ENCODE results near the gene BMP5. TPM values are rescaled to one million over a fixed set of nuclear protein-coding genes. Genes with fewer than 3 reads are reported as not detected.

The BMP5 gene
- polyA plus RNA-seq, 3 donors = not detected

DNA sequence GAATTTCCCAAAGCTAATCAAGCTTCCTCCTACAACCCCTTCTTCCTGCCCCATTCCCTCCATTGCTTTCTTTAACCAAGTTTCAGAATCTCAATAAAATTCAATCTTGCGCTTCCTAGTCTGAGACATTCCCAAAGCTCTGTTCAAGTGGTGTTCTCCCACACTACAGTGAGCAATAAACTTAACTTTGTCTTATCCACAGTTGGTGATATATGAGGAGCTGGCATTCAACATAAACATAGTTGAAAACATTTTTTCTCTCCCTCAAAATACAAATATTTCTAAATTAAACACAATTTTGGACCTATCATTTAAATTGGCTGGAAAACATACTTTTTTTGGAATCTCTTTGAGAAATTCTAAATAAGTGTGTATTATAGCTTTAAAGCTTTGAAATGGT is 166.7 kb downstream of the BMP5 start:
- Histone ChIP-seq H3K79me2 (ENCODE audit: insufficient read depth, low read length) (no peaks in the 10 kb centered on the region), H3K36me3 (replicated peaks in 1 of 2; ENCODE audit: control insufficient read depth in 1 of 2, insufficient read depth in 2 of 2, low read length in 2 of 2) (no peaks in the 10 kb centered on the region), H3K27ac (ENCODE audit: low read depth in 1 of 2, low read length in 2 of 2) (no peak overlapping the region), H4K20me1 (ENCODE audit: insufficient read depth, low read length) (no peaks in the 10 kb centered on the region), H3K4me3 (replicated peaks in 1 of 3; ENCODE audit: low read depth in 2 of 3, low read length in 3 of 3) (no peak overlapping the region), H3K4me1 (ENCODE audit: control insufficient read depth in 1 of 2, insufficient read depth in 2 of 2, low read length in 2 of 2) (no peaks in the 10 kb centered on the region), H2AFZ (ENCODE audit: insufficient read depth, low read depth, low read length, poor library complexity, severe bottlenecking) (no peak overlapping the region), H3K9me3 (replicated peaks in 1 of 2; ENCODE audit: control insufficient read depth in 1 of 2, insufficient read depth in 1 of 2, low read length in 2 of 2) (peaks cover 0 to 8% of the 10 kb centered on the region in 2 donors), H3K9ac (ENCODE audit: insufficient read depth, low read length, poor library complexity, severe bottlenecking) (no peak overlapping the region), H3K27me3 (ENCODE audit: control insufficient read depth in 2 of 2, insufficient read depth in 2 of 2, low read length in 2 of 2) (no peaks in the 10 kb centered on the region), H3K4me2 (replicated peaks; ENCODE audit: extremely low read depth, low read length, poor library complexity, severe bottlenecking) (no peak overlapping the region)
- Mint-ChIP-seq H3K4me3 (no peak overlapping the region), H3K36me3 (no peaks in the 10 kb centered on the region), H3K27me3 (ENCODE audit: low read depth in 3 of 3) (no peaks in the 10 kb centered on the region), H3K4me1 (no peaks in the 10 kb centered on the region), H3K9me3 (peaks cover 0 to 9% (median 2%) of the 10 kb centered on the region in 7 donors), H3K27ac (no peak overlapping the region)
- DNase-seq = no peak
- no peak for TF ChIP-seq CTCF (IDR thresholded peaks at IDR 0.05)
- intact Hi-C loops (cut with micrococcal nuclease) = no loop called here
- no CpG with 5 or more reads among the region's 1 CpG for WGBS (ENCODE audit: insufficient coverage)

DNA sequence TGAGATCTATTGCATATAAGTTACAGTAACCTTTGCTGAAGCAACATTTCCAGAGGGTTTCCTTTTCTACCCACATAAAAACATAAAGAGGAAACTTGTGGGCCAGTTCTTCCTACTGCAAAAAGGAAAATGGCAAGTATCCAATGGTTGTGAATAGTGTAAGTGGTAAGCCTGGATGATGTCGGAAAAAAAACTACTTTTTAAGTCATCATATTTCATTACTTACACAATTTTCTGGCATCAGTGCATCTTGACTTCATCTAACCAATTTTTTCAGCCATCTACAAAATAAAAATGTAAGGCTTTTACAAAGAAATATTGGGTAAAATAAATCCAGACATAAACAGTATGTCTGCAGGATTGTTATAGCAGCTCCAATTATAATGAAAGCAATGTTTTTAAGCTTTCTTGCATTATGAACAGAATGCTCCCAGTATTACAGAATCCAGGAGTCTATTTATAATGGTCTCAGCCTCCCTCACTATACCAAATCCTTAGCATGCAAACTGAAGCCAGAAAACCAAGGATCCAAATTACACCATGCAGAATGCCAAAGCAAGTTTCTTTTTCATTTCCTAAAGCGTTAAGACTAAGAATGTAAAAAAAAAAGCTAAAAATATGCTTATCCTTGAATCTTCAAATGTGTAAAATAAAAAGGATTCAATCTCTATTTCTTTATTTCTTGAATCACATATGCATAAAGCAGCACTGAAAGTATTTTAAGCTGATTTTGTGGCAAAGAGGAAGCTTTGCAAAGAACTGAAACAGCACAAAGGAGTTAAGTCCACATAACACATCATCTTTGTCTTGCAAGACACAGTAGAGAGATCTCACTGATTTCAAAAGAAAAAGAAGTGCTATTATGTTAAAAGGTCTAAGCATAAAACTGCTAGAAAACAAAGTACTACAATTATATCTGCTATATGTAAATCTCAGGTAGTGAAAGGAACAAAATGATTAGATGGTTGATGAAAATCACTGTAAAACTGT is 169.6 kb downstream of the BMP5 start:
- no peak for DNase-seq
- Histone ChIP-seq H4K20me1 (ENCODE audit: insufficient read depth, low read length) (no peaks in the 10 kb centered on the region), H3K79me2 (ENCODE audit: insufficient read depth, low read length) (no peaks in the 10 kb centered on the region), H2AFZ (ENCODE audit: insufficient read depth, low read depth, low read length, poor library complexity, severe bottlenecking) (no peak overlapping the region), H3K9ac (ENCODE audit: insufficient read depth, low read length, poor library complexity, severe bottlenecking) (no peak overlapping the region), H3K9me3 (replicated peaks in 1 of 2; ENCODE audit: control insufficient read depth in 1 of 2, insufficient read depth in 1 of 2, low read length in 2 of 2) (peaks cover 6 to 8% of the 10 kb centered on the region in 2 donors), H3K4me2 (replicated peaks; ENCODE audit: extremely low read depth, low read length, poor library complexity, severe bottlenecking) (no peak overlapping the region), H3K36me3 (replicated peaks in 1 of 2; ENCODE audit: control insufficient read depth in 1 of 2, insufficient read depth in 2 of 2, low read length in 2 of 2) (no peaks in the 10 kb centered on the region), H3K4me1 (ENCODE audit: control insufficient read depth in 1 of 2, insufficient read depth in 2 of 2, low read length in 2 of 2) (no peaks in the 10 kb centered on the region), H3K4me3 (replicated peaks in 1 of 3; ENCODE audit: low read depth in 2 of 3, low read length in 3 of 3) (no peak overlapping the region), H3K27me3 (ENCODE audit: control insufficient read depth in 2 of 2, insufficient read depth in 2 of 2, low read length in 2 of 2) (no peaks in the 10 kb centered on the region), H3K27ac (ENCODE audit: low read depth in 1 of 2, low read length in 2 of 2) (no peak overlapping the region)
- intact Hi-C loops (cut with micrococcal nuclease) = no loop called here
- no CpG with 5 or more reads among the region's 2 CpGs for WGBS (ENCODE audit: insufficient coverage)
- Mint-ChIP-seq H3K27me3 (ENCODE audit: low read depth in 3 of 3) (no peaks in the 10 kb centered on the region), H3K4me1 (no peaks in the 10 kb centered on the region), H3K36me3 (no peaks in the 10 kb centered on the region), H3K9me3 (peaks cover 0 to 9% (median 3%) of the 10 kb centered on the region in 7 donors), H3K27ac (no peak overlapping the region), H3K4me3 (no peak overlapping the region)
- TF ChIP-seq CTCF (IDR thresholded peaks at IDR 0.05) = no peak

All from CD14-positive monocyte (primary cell).